ENCODE measurements around the gene HOXD1. TPM values are rescaled to one million over a fixed set of nuclear protein-coding genes. Genes with fewer than 3 reads are reported as not detected.

Gene HOXD1
- total and polyA plus RNA-seq, 2 experiments from 2014 or later, result not detected

- TF ChIP-seq CTCF (IDR thresholded peaks at IDR 0.05; ENCODE audit: low read depth, low read length), result no peak
- H3K36me3 ChIP-seq, result no peaks in the 10 kb centered on the region
- H3K4me3 ChIP-seq, result no peak overlapping the region
- no peak overlapping the region for H3K27ac ChIP-seq
- no peaks in the 10 kb centered on the region for H3K4me1 ChIP-seq (ENCODE audit: low read depth)
- peaks cover 100% of the 10 kb centered on the region for H3K27me3 ChIP-seq
- H3K9me3 ChIP-seq (ENCODE audit: low read depth), result no peaks in the 10 kb centered on the region
- no peak for DNase-seq (ENCODE audit: low read depth in 1 of 2, low spot score in 1 of 2)
Observed at GRCh38 chr2:176164611-176165369, 23.7 kb upstream of the HOXD1 start.

GRCh38 chr2:176165370-176166050 is 23.0 kb upstream of the HOXD1 start:
- no peak for DNase-seq (ENCODE audit: low read depth in 1 of 2, low spot score in 1 of 2)
- Histone ChIP-seq H3K36me3 (no peaks in the 10 kb centered on the region), H3K4me1 (ENCODE audit: low read depth) (no peaks in the 10 kb centered on the region), H3K9me3 (ENCODE audit: low read depth) (no peaks in the 10 kb centered on the region), H3K27ac (no peak overlapping the region), H3K27me3 (peaks cover 100% of the 10 kb centered on the region), H3K4me3 (no peak overlapping the region)
- no peak for TF ChIP-seq CTCF (IDR thresholded peaks at IDR 0.05; ENCODE audit: low read depth, low read length)

- DNase-seq (ENCODE audit: low read depth in 1 of 2, low spot score in 1 of 2), result no peak
- Histone ChIP-seq H3K27ac (no peak overlapping the region), H3K27me3 (peaks cover 100% of the 10 kb centered on the region), H3K4me3 (no peak overlapping the region), H3K9me3 (ENCODE audit: low read depth) (no peaks in the 10 kb centered on the region), H3K4me1 (ENCODE audit: low read depth) (no peaks in the 10 kb centered on the region), H3K36me3 (no peaks in the 10 kb centered on the region)
- TF ChIP-seq CTCF (IDR thresholded peaks at IDR 0.05; ENCODE audit: low read depth, low read length), result no peak
Observed at GRCh38 chr2:176166272-176166671, 22.2 kb upstream of the HOXD1 start.

GRCh38 chr2:176167398-176167797 is 21.1 kb upstream of the HOXD1 start:
- Histone ChIP-seq H3K9me3 (ENCODE audit: low read depth) (no peaks in the 10 kb centered on the region), H3K36me3 (no peaks in the 10 kb centered on the region), H3K27ac (no peak overlapping the region), H3K4me3 (no peak overlapping the region), H3K4me1 (ENCODE audit: low read depth) (no peaks in the 10 kb centered on the region), H3K27me3 (peaks cover 100% of the 10 kb centered on the region)
- DNase-seq (ENCODE audit: low read depth in 1 of 2, low spot score in 1 of 2), result no peak
- no peak for TF ChIP-seq CTCF (IDR thresholded peaks at IDR 0.05; ENCODE audit: low read depth, low read length)

- H3K36me3 ChIP-seq, result no peaks in the 10 kb centered on the region
- H3K4me3 ChIP-seq, result no peak overlapping the region
- no peaks in the 10 kb centered on the region for H3K9me3 ChIP-seq (ENCODE audit: low read depth)
- H3K4me1 ChIP-seq (ENCODE audit: low read depth), result no peaks in the 10 kb centered on the region
- peaks cover 100% of the 10 kb centered on the region for H3K27me3 ChIP-seq
- DNase-seq (ENCODE audit: low read depth in 1 of 2, low spot score in 1 of 2), result no peak
- no peak overlapping the region for H3K27ac ChIP-seq
- TF ChIP-seq CTCF (IDR thresholded peaks at IDR 0.05; ENCODE audit: low read depth, low read length), result no peak
Observed at GRCh38 chr2:176169181-176169580, 19.3 kb upstream of the HOXD1 start.

All from cardiac muscle cell (in vitro differentiated cells and primary cell).